ENCODE results near the gene ITGAV. TPM values are rescaled to one million over a fixed set of nuclear protein-coding genes. Genes with fewer than 3 reads are reported as not detected.

ITGAV gene
- total and polyA plus RNA-seq, 2 of the 4 experiments (the other 2 are of a cell fraction), result 45.8 to 181 TPM

GRCh38 chr2:186702006-186702405 is 112.2 kb downstream of the ITGAV start:
- no peak overlapping the region for H3K4me3 ChIP-seq (ENCODE audit: insufficient read depth, low read depth, low read length)
- no peak overlapping the region for H3K23ac ChIP-seq (ENCODE audit: low read depth, low read length)
- dilution Hi-C loops (cut with HindIII; ENCODE audit: low sequenced_read_pairs, unreplicated experiment), result no loop called here
- H3K14ac ChIP-seq (replicated peaks; ENCODE audit: low read depth, low read length), result no peak overlapping the region
- POLR2A ChIA-PET (ENCODE audit: unreplicated experiment), result no interaction called here
- H3K18ac ChIP-seq (ENCODE audit: low read depth, low read length), result no peak overlapping the region
- H4K5ac ChIP-seq (ENCODE audit: low read depth, low read length), result no peak overlapping the region
- H3K27me3 ChIP-seq (ENCODE audit: control insufficient read depth, insufficient read depth, low read length), result no peaks in the 10 kb centered on the region
- no peak overlapping the region for H2BK20ac ChIP-seq (ENCODE audit: low read depth, low read length)
- no peak overlapping the region for H3K4me2 ChIP-seq (ENCODE audit: low read depth, low read length)
- no CpG with 5 or more reads among the region's 2 CpGs for WGBS, 2 experiments (ENCODE audit: extremely low coverage in 2 of 2, insufficient read length in 1 of 2)
- no peaks in the 10 kb centered on the region; the same call in 1 of the 2 replicates for H3K9me1 ChIP-seq (ENCODE audit: insufficient read depth, low read length)
- no peak overlapping the region for H4K91ac ChIP-seq (ENCODE audit: insufficient read depth, low read depth, low read length)
- H4K20me1 ChIP-seq (ENCODE audit: insufficient read depth, low read length), result no peaks in the 10 kb centered on the region
- no peaks in the 10 kb centered on the region for H3K9me3 ChIP-seq (ENCODE audit: control insufficient read depth, insufficient read depth, low read length)
- no peak overlapping the region for H3K4ac ChIP-seq (ENCODE audit: low read depth, low read length)
- in situ Hi-C loops (cut with MboI; ENCODE audit: low sequenced_read_pairs), result no loop called here
- CTCF ChIA-PET, result no interaction called here
- TF ChIP-seq FOS (IDR thresholded peaks at IDR 0.05; ENCODE audit: low read depth, low read length), result no peak
- TF ChIP-seq POLR2A (IDR thresholded peaks at IDR 0.05; ENCODE audit: low read depth, low read length), result no peak
- TF ChIP-seq BHLHE40 (IDR thresholded peaks at IDR 0.05; ENCODE audit: low read depth, low read length), result no peak
- no peak for TF ChIP-seq MAZ (IDR thresholded peaks at IDR 0.05; ENCODE audit: borderline replicate concordance, low read depth, low read length)
- TF ChIP-seq NFE2L2 (IDR thresholded peaks at IDR 0.05; ENCODE audit: low read depth, low read length), result no peak
- no peak for TF ChIP-seq RAD21 (IDR thresholded peaks at IDR 0.05; ENCODE audit: low read length)
- TF ChIP-seq ELK1 (IDR thresholded peaks at IDR 0.05; ENCODE audit: borderline replicate concordance, low read depth, low read length), result no peak
- H3K27ac ChIP-seq (ENCODE audit: insufficient read depth, low read length), result no peak overlapping the region
- DNase-seq (no peak), ATAC-seq (ENCODE audit: low read depth) (no peak)
- no peak overlapping the region for H2BK120ac ChIP-seq (ENCODE audit: low read depth, low read length)
- no peak overlapping the region for H3K56ac ChIP-seq (ENCODE audit: extremely low read depth, insufficient read depth, low read length)
- no peaks in the 10 kb centered on the region; a peak in 2 of 4 replicates for H3K79me1 ChIP-seq (ENCODE audit: low read depth in 1 of 2, low read length in 2 of 2)
- H3K4me1 ChIP-seq (ENCODE audit: control insufficient read depth, insufficient read depth, low read length), result no peaks in the 10 kb centered on the region
- no peaks in the 10 kb centered on the region for H3K36me3 ChIP-seq (ENCODE audit: control insufficient read depth, insufficient read depth, low read length)
- no peak overlapping the region for H4K8ac ChIP-seq (ENCODE audit: low read depth in 2 of 2, low read length in 2 of 2)
- H2BK15ac ChIP-seq (ENCODE audit: low read depth, low read length), result no peak overlapping the region
- no peak overlapping the region for H2BK5ac ChIP-seq (ENCODE audit: low read depth, low read length, poor library complexity, severe bottlenecking)
- no peak overlapping the region for H2AK5ac ChIP-seq (ENCODE audit: low read depth, low read length)
- H3K9ac ChIP-seq (ENCODE audit: low read depth, low read length), result no peak overlapping the region
- intact Hi-C loops (cut with micrococcal nuclease), result no loop called here
- H2AFZ ChIP-seq (replicated peaks; ENCODE audit: low read length, poor library complexity), result no peak overlapping the region
- BruUV-seq (replicated peaks), result no TSS peak
- no peak overlapping the region for H2AK9ac ChIP-seq (replicated peaks; ENCODE audit: low read depth, low read length, poor library complexity)
